ENCODE measurements around the gene ABCA3.
A peak's percentile ranks its signal among the peaks of the same experiment; 100 is the strongest.
"Not testable (repeated sequence)": the region's sequence is repeated elsewhere in the genome, so short reads cannot be mapped to it uniquely, and the experiment has no call there.

Gene ABCA3

GRCh38 chr16:2250652-2251295 lies 89.8 kb downstream of the ABCA3 start:
- no peak for DNase-seq

GRCh38 chr16:2246301-2246885 lies 94.1 kb downstream of the ABCA3 start:
- DNase-seq, result no peak

GRCh38 chr16:2244926-2245795 lies 95.4 kb downstream of the ABCA3 start:
- no peak for DNase-seq

GRCh38 chr16:2244301-2244700 lies 96.2 kb downstream of the ABCA3 start:
- DNase-seq, result no peak

GRCh38 chr16:2243781-2244180 lies 96.7 kb downstream of the ABCA3 start:
- DNase-seq, result no peak

- DNase-seq, result peak in 1 of 2 experiments; percentile 14
These were observed 97.4 kb downstream of the ABCA3 start for GRCh38 chr16:2243031-2243528.

GRCh38 chr16:2242598-2242997 lies 97.9 kb downstream of the ABCA3 start:
- no peak for DNase-seq

GRCh38 chr16:2240331-2240730 lies 100.2 kb downstream of the ABCA3 start:
- not testable (repeated sequence) for DNase-seq

- peak in 1 of 2 experiments; percentile 13 for DNase-seq
These were observed 101.5 kb downstream of the ABCA3 start for GRCh38 chr16:2238838-2239675.

- DNase-seq, result no peak
These were observed 102.2 kb downstream of the ABCA3 start for GRCh38 chr16:2238150-2238837.

- peak in 1 of 2 experiments; percentile 43 for DNase-seq
These were observed 102.9 kb downstream of the ABCA3 start for GRCh38 chr16:2237493-2238149.

- DNase-seq, result no peak
These were observed 103.4 kb downstream of the ABCA3 start for GRCh38 chr16:2237102-2237482.

GRCh38 chr16:2236337-2237101 lies 104.0 kb downstream of the ABCA3 start, which contains the start of gene DNASE1L2:
TSS of gene DNASE1L2 (plus strand) at chr16:2236444. CDS start at chr16:2236817, 373 bp downstream.
- peak in 1 of 2 experiments; percentile 44 for DNase-seq

GRCh38 chr16:2235695-2236336 lies 104.7 kb downstream of the ABCA3 start:
- DNase-seq, result no peak

- DNase-seq, result no peak
These were observed 105.3 kb downstream of the ABCA3 start for GRCh38 chr16:2235234-2235651.

GRCh38 chr16:2234813-2235170 lies 105.7 kb downstream of the ABCA3 start:
- no peak for DNase-seq

GRCh38 chr16:2233872-2234812 lies 106.4 kb downstream of the ABCA3 start:
- peak in 1 of 2 experiments; percentile 46 for DNase-seq

GRCh38 chr16:2233046-2233775 lies 107.3 kb downstream of the ABCA3 start:
- no peak for DNase-seq
